Measurements from ENCODE around the gene ADAMTSL2.

The ADAMTSL2 gene

DNA sequence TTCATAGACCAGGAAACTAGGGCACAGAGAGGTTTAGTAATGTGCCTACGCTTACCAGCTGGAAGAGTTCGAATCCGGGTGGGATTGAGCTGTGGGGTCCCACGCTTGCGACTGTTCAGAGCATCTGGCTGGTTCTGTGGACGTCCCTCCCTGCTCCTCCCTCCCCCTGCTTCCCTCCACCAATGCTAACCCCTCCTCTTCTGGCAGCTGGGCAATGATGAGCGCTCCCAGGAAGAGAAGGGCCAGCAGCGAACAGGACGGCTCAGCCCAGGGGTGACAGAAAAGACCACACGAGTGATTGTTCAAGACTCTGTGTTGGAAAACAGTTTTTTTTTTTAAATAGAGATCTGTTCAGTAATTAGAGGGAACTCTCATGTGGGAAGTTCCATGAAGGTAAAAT, 67.8 kb downstream of the ADAMTSL2 start:
- in situ Hi-C loops (cut with MboI; ENCODE audit: low sequenced_read_pairs): no loop called here

DNA sequence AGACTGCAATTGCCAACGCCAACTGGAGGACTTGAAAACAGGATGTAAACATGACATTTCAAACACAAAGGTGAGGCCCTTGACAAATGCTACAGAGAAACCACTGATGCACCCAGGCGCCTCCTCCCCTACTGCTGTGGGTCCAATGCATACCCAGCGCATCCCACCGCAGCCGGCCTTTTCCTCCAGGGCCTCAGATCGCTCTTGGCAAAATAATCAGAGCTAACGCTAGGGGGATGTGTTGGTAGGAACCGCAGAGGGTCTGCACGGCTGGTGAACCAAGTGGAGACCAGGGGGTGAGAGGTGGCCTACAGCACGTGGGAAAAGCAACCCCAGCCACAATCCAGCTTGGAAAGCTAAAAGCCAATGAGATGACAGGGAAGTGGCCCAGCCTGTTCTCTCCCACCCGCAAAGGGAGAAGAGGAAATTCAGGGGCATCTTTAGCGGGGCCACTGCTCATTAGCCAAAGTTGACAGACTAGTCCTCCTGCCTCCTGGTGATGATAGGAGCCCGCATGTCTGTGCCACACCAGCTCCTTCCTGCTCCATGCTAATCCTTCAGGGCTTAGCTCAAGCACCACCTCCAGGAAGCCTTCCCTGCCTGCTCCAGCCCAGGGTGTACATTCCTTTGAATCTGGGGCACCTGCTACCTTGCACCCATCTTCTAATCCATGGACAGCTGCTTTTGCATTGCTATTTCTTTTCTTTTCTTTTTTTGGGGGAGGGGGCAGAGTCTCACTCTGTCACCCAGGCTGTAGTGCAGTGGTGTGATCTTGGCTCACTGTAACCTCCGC, 68.8 kb downstream of the ADAMTSL2 start:
- in situ Hi-C loops (cut with MboI; ENCODE audit: low sequenced_read_pairs): no loop called here

DNA sequence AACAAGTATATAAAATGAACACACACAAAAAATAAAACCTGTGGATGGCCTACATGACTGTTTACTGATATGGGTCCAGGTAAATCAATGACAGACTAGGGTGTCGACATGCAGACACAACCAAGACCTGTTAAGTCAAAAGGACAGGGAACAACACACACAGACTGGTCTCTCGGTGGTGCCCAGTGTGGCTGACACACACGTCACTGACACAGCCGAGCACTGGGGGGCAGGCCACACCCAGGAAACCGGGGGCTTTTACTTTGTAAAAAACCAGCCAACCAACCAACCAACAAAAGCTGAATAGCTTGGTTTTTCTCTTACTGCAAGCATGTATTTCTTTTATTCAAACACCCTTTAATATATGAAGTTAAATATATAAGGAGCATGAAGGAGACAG, 69.7 kb downstream of the ADAMTSL2 start:
- in situ Hi-C loops (cut with MboI; ENCODE audit: low sequenced_read_pairs): no loop called here

DNA sequence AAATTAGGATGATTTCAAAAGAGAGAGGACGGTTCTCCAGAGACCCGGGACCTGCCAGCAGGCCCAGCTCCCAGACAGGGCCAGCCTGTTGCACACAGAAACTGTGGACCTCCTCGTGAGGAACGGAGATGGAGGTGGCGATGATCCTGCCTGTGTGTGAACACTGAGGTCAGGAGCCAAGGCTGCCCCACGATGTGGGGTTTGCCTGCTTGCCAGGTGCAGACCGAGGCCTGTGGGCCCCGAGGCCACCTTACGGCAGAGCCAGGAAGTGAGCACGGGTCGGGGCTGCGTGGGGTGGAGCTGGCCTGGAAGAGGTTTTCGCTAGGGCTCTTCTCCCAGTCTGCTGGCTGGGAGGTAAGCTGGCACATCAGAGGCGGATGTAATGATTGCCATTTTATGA, 70.4 kb downstream of the ADAMTSL2 start:
- in situ Hi-C loops (cut with MboI; ENCODE audit: low sequenced_read_pairs): no loop called here

DNA sequence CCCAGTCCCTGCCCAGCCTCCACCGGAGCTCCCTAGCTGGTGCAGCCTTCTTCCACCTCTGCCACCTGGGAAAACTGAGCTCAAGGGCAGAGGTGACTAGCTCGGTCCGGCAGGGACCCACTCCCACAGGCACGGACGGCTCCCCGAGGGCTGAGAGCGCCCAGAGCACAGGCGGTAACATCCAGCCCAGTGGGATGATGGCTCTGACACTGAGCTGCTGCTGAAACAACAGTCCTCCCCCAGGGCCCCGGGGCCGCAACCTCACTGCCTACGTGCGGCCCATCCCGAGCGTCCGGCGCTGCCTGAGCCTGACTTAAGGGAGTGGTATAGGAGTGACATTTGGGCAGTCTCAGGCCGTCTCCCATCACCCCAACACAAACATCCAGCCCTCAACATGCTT, 70.9 kb downstream of the ADAMTSL2 start:
- in situ Hi-C loops (cut with MboI; ENCODE audit: low sequenced_read_pairs): no loop called here

DNA sequence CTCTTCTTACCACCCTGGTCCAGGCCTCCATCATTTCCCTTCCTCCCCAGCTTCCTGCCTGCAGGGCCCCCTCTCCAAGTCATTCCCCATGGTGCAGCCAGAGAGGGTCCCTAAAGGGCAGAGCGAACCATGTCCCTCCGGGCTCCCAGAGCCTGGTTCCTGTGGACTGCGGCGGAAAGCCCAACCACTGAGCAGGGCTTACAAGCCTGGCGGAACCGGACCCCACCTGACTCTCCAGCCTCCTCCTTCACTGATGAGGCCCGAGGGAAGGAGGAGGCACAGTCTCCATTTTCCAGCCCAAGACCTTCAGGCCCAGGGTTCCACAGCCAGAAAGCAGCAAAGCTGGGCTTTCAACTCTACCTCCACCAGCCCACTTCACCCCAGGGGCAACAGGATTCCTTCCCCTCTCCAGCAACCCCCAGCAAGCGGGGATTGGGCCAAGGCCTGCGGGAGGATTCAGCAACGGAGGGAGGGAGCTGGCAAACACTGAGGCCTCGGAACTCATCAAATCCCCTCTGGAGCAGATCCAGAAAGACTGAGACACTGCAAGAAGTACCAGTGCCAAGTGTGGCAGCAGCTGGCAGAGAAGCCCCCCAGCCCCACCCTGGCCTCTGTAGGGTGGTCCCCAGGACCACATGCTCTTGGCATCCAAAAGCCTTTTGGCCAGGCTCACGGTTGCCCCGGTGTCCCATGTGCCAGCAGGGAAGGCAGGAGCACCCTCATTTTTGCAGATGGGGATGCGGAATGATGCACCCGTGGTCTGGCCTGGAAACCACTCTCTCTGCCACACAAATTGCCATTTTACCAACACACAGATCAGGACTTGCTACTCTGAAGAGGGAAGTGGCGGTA, 71.6 kb downstream of the ADAMTSL2 start:
- in situ Hi-C loops (cut with MboI; ENCODE audit: low sequenced_read_pairs): no loop called here

DNA sequence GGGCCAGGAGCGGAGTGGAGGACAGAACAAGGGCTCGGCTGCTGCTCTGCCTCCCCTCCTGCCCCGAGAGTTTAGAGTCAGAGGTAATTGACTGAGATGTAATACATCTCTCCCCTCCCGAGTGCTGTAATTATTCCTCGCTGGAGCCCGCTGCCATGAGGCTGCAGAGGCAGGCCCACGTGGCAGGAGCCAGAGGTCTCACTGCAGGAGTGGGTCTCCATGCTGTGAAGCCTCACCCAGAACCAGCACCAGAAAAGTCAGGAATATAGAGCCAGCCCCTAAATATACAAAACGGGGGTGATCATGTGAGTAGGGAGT, 72.2 kb downstream of the ADAMTSL2 start:
- in situ Hi-C loops (cut with MboI; ENCODE audit: low sequenced_read_pairs): no loop called here

DNA sequence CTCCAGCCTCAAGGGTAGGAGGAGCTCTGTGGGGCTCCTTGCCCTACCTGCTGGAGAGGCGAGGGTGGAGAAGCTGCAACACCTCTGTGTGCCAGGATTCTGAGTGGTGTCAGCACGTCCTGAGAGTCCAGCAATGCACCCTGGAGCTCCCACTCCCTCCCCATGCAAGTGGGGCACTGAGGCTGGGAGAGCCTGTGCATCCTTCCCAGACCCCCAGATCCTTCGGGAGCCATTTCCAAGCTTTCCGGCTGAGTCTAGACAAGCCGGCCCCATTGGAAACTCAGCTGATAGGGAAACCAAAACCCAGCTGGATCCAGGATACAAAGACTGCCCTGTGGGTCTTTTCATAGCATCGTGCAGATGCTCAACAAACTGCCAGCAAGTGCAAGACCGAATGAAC, 72.9 kb downstream of the ADAMTSL2 start:
- in situ Hi-C loops (cut with MboI; ENCODE audit: low sequenced_read_pairs): no loop called here

DNA sequence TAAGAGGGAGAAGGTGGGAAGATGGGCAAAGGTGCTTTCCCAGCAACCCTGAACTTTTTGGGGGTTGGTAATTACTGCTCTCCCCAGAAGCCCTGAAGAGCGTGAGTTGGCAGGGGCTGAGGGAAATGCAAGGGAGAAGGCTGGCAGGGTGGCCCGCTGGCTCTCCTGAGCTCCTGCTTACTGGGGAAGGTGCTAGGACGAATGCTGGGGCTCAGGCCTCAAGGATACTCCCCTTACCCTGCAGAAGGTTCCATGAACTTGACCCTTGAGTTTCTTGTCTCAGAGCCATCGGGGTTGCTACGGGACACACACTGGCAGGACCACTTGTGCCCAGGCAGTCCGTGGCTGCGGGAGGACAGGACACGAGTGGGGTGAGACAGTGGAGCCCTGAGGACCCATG, 73.5 kb downstream of the ADAMTSL2 start:
- in situ Hi-C loops (cut with MboI; ENCODE audit: low sequenced_read_pairs): no loop called here

DNA sequence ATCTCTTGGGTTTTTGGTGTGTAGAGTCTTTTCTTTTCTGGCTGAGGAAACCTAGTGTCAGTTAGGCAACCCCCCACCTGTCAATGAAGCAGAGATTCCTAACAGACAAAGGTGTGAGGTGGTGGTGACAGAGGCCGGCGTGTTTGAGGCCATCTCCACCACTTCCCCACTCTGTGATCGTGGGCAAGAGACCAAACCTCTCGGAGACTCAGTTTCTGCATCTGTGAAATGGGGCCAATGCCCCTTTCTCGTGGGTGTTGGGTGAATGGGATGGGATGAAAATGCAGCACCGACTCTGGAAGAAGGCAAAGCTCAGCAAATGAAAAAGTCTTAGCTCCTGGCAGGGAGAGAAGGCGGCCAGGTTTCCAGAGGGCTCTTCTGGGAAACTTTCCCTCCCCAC, 73.9 kb downstream of the ADAMTSL2 start:
- in situ Hi-C loops (cut with MboI; ENCODE audit: low sequenced_read_pairs): no loop called here

DNA sequence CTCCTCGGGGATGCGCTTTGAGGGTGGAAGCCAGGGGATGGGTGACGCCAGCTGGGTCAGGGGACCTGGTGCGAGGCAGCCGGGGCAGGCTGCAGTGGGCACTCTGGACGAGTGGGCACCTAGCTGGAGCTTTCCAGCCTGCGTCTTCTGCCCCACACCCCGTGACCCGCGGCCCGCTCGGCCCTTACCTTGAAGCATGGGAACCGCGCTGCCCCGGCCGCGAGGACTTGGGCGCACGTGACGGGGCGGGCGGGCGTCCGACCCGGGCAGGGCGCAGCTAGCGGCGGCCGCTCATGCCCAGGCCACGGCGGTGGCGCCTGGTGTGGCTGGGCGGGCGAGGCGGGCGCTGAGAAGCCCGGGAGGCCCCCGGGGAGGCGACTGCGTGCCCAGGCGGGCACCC, 74.4 kb downstream of the ADAMTSL2 start:
- in situ Hi-C loops (cut with MboI; ENCODE audit: low sequenced_read_pairs): no loop called here

DNA sequence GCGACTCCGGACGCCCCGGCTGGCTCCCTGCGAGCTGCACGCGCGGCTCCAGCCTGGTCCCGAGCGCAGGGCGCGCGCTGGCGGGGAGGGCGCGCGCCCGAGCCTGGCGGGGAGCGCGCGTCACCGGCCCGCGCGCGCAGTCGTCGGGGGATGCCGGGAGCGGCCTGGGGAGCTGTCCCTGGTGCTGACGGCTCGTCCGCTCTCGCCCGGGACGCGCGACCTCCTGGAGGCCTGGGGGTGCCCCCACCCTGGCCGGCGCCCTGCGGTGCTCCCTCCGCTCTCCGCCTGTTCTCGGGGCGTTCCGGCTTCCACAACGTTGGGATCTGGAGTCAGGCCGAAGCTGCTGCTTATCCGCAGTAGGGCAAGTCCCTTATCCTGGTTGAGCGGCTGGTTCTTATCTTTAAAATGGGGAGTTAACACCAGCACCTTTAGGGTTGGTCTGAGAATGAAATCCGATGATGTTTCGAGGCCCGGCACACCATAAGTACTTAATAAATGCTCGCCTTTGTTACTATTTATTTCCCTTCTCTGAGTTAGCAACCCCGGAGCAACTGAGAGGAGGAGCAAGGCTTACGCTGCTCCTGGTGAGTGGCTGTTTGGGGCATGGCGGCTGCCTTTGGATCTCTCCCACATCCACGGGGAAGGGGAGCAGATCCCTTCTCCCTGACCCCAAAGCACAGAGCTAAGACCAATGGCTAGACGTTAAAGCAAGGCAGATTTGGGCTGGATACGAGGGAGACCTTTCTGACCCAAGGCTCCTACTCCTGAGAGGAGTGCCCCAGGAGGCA, 75.0 kb downstream of the ADAMTSL2 start, which contains the start of gene FAM163B:
Gene FAM163B (minus strand): TSS at position 79 of the 788 bp plus-strand sequence. CDS start 29,166 bp downstream, outside the sequence.
- in situ Hi-C loops (cut with MboI; ENCODE audit: low sequenced_read_pairs): no loop called here

DNA sequence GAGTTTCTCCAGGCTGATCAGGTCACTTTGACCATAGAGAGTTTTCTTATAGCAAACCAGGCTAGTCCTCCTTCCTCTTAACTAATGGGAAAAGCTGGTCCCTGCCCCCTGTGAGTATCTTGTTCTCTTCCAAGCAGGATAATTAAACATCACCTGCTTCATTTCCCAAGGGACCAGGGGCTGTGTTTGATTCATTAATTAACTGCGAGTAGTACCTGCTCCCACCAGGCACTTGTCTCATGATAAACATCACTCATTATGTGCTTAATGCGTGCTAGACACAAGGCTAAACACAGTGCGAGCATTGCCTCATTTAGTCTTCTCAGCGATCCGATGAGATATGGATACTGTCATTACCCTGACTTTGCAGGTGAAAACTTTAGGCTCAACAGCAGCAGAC, 76.3 kb downstream of the ADAMTSL2 start:
- in situ Hi-C loops (cut with MboI; ENCODE audit: low sequenced_read_pairs): no loop called here

DNA sequence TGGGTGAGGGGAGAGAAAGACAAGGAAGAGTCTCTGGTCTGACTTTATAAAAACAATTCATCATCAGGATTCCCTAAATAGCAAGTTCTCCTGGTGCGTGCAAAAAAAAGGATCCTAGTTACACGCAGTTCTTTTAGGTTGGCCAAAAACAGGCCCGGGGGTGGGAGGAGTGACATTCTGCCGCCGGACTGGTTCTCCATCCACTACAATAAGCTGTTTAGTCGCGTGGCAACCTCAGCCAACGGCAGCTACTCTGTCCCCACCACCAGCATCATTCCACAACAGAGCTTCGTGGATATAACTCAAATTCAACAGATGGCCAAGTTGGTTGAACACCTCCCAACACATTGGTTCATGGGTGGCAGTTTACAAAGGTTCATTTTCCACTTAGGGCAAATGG, 77.5 kb downstream of the ADAMTSL2 start:
- in situ Hi-C loops (cut with MboI; ENCODE audit: low sequenced_read_pairs): no loop called here

DNA sequence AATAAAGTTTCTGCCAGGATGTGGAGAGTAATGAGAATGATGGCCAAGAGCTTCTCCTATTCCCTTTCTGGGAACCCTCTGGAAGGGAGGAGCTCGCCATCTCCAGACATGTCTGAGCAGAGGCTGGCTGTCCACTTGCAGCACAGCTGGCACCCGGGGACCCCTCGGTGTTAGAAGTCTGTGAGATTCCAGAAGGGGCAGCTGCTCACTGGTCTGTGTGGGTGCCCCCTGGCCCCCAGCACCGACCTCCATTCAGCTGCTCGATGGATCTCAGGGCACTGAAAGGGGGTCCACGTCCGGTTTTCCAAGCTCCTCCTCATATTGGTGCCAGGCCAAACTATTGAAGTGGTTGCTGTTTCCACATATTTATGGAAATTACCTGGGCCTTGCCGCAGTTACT, 78.3 kb downstream of the ADAMTSL2 start:
- in situ Hi-C loops (cut with MboI; ENCODE audit: low sequenced_read_pairs): no loop called here

DNA sequence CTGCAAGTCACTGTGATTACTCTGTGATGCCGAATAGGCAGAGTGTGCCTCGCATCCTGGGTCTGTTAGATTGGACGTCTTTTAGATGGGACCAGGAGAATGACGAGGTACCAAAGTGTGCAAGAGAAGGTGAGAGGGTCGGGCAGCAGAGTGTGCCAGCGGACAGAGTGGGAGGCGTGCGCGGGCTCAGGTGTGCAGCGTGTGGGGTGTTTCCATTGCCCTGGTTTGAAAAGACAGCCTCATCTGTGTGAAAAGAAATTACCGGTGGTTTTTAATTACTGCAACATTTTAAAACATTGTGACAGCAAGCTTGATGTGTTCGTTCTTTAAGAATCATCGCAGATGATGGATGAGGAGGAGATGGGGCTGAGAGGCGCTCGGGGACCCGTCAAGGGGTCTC, 78.9 kb downstream of the ADAMTSL2 start:
- in situ Hi-C loops (cut with MboI; ENCODE audit: low sequenced_read_pairs): no loop called here

DNA sequence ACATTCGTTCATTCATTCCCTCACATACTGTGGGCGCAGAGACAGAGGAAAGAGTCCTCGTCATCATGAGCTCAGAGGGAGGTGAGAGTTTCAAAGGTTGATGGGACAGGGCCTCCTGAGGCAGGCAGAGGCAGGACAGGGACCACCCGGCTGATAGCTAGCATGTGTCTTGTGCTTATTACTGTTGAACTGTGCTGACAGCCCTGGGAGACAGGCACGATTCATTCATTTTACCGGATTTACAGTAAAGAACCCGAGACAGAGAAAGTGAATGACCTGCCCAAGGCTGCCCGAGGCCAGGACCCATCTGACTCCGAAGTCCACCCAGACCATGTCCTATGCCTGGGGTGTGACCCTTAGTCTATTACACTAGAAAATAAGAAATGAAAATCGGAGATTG, 79.6 kb downstream of the ADAMTSL2 start:
- in situ Hi-C loops (cut with MboI; ENCODE audit: low sequenced_read_pairs): no loop called here

DNA sequence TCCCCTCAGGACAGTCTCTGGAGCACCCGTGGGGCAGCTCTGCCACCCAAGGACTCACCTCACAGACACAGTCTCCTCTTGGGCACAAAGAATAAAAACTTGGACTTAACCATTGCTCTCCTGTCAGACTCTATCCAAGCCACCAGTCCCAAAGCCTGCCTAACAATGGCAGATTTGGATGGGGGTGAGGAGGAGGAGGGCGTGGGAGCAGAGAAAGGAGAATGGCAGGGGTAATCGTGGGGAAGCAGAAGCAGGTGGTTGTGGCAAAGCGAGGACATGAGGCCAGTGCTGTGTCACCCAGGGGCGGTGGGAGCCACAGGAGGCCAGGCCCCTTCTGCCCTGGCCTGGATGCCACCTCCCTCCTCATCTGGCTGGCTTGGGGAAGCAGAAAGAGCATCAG, 80.2 kb downstream of the ADAMTSL2 start:
- in situ Hi-C loops (cut with MboI; ENCODE audit: low sequenced_read_pairs): no loop called here

DNA sequence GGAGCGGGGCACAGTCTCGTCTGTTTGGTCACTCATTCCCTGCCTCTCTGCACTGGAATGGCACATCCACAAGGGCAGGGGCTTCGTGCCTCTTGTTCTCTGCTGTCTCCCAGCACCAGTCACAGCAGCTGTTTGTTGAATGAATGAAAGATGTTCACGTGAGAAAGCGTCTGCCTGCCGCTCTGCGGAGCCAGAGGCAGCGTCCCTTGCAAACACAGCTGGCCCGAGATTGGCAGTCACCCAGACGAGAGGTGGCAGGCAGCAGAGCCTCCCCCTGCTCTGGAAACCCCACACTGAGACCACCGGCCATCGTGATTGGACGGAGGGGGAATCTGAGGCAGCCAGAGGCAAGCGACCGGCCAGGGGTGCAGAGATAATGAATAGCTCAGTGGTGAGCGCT, 80.7 kb downstream of the ADAMTSL2 start:
- in situ Hi-C loops (cut with MboI; ENCODE audit: low sequenced_read_pairs): no loop called here

DNA sequence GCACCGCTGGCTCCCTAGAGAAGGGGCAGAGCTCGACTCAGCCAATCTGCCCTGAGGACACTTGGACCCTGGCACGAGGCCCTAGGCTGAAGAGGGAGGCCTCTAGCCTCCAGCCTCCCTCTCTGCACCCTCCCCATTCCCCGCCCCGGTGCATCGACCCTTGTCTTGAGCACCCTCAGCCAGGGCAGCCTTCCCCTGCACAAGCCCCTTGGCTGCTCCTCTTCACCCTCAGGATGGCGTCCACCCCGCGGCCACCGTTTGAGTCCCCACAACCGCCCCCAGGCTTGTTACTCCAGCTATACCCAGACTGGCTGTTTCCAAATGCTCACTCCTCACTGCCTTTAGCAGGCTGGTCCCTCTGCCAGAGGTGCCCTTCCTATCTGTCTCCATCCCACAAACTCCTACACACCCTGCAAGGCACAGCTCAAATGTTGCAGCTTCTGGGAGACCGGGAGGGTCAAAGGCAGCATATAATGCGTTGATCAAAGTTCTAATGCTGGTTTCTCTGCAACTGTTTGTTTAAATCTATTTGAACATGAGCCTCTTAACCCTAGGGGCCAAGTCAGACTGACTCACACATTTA, 81.2 kb downstream of the ADAMTSL2 start:
- in situ Hi-C loops (cut with MboI; ENCODE audit: low sequenced_read_pairs): no loop called here

Measured in HL-60/S4 treated with retinoic acid at 250 ng/mL for 4 days and 3 days (cell line).